Vagina (tissue), 2 donors: Measurements from ENCODE around the gene WDFY2.

Experiments
- POLR2A ChIP-seq, 2 donors: fragments of 450-650 bp; IDR thresholded peaks; one replicate each; pipeline ENCODE4 v1.6.1; 2017; ENCODE audit warnings: antibody characterized with exemption in 2 of 2, mild to moderate bottlenecking in 2 of 2, moderate library complexity in 2 of 2
- TF ChIP-seq, protein P1 (sequence below), 3 experiments: fragments of 450-650 bp in 2 of 3; fragments of 200-600 bp in 1 of 3; sonication (generic) in 1 of 3; IDR thresholded peaks; one replicate each; pipeline ENCODE4 v1.5.1; 2017 to 2019; ENCODE audit warnings: antibody characterized with exemption in 3 of 3, mild to moderate bottlenecking in 2 of 3, moderate library complexity in 2 of 3

DNA sequence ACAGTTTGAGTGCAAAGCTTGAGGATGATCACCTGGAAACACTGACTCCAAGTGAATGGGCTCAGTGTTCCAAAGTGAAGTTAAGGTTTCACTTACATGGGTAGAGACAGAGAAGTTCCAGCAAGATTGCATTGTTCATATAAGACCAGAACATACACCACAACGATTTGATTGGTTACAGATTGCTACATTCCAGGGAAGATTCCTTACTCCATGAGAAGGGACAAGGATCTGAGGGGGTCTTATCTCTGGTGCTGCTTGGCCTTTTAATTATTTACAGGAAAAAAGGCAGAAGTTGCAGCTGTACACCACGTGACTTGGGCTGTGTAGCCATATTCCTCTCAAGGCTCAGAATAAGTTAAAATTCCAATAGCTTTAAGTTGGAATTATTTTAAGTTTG lies 12.3 kb downstream of the WDFY2 start:
- TF ChIP-seq, protein P1, sequence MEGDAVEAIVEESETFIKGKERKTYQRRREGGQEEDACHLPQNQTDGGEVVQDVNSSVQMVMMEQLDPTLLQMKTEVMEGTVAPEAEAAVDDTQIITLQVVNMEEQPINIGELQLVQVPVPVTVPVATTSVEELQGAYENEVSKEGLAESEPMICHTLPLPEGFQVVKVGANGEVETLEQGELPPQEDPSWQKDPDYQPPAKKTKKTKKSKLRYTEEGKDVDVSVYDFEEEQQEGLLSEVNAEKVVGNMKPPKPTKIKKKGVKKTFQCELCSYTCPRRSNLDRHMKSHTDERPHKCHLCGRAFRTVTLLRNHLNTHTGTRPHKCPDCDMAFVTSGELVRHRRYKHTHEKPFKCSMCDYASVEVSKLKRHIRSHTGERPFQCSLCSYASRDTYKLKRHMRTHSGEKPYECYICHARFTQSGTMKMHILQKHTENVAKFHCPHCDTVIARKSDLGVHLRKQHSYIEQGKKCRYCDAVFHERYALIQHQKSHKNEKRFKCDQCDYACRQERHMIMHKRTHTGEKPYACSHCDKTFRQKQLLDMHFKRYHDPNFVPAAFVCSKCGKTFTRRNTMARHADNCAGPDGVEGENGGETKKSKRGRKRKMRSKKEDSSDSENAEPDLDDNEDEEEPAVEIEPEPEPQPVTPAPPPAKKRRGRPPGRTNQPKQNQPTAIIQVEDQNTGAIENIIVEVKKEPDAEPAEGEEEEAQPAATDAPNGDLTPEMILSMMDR (IDR thresholded peaks at IDR 0.05), result no peak
- no peak for TF ChIP-seq POLR2A (IDR thresholded peaks at IDR 0.05)
